LNCaP clone FGC (cell line): ENCODE data around the gene APPL2.

Source experiments
- DNase-seq: peaks from one replicate; pipeline ENCODE4 v3.0.0-alpha.2; 2011; ENCODE audit warnings: low read depth
- H3K4me3 ChIP-seq: 2 replicates; pipeline ENCODE4 v1.5.1; 2011; ENCODE audit warnings: mild to moderate bottlenecking, low read depth, low read length, control low read depth
- CTCF ChIP-seq: IDR thresholded peaks from 2 replicates; pipeline ENCODE4 v1.5.1; 2012; ENCODE audit warnings: mild to moderate bottlenecking; ENCODE audit not compliant: control insufficient read depth, insufficient read depth; ENCODE audit errors: extremely low read depth

The APPL2 gene

DNA sequence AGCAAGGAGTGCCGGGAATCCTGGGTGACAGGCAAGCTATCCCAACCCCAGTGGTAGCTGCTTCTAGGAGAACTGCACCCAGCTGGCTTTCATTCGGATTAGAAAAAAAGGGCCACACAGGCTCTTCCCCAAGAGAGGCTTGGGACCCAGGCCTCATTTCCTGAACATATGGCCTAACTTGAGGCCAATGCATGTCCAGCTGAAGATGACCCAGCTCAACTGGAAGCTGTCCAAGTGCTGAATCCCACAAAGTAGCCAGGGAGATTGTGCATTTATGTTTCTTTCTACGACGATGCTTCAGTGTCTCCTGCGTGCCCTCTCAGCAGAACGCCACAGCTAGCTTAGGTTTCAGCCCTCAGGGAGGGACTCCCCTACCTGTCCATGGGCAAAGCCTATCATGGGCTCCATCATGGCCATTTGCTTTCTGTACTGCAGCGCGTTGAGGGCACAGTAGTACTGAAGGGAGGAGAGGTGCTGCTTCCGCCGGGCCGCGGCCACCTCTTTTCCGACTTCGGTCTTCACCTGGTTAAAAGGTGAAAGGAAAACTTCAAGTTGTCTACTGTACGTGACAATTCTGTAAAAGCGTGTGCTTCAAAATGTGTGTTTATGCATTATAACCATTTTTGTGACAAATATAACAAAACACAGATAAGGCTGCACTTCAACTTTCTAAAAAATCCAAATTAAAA, 29.1 kb downstream of the APPL2 start:
- no peak for DNase-seq
- H3K4me3 ChIP-seq, result no peak overlapping the region
- no peak for TF ChIP-seq CTCF

- peak; percentile 18 for DNase-seq
- TF ChIP-seq CTCF, result no peak
- no peak overlapping the region for H3K4me3 ChIP-seq
These were observed 30.5 kb downstream of the APPL2 start for GRCh38 chr12:105205322-105206048.

DNA sequence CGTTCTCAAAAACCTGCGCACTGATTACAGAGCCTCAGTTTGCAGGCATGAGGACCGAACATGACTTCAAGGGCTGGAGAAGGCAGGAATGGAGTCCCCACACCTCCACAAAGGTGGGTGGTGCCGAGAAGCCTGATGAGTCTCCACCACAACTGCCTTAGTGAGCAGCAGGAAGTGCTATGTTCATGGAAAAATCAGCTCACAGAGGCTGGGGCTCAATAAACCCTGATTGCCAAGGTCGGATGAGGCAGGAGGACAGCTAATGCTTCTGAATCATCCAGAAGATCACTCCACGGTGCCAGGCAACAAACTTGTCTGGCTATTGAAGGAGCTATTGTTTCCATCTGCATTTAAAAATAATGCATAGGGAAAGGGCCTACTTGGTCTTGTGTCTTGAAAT, 31.1 kb downstream of the APPL2 start:
- no peak for TF ChIP-seq CTCF
- no peak overlapping the region for H3K4me3 ChIP-seq
- no peak for DNase-seq

DNA sequence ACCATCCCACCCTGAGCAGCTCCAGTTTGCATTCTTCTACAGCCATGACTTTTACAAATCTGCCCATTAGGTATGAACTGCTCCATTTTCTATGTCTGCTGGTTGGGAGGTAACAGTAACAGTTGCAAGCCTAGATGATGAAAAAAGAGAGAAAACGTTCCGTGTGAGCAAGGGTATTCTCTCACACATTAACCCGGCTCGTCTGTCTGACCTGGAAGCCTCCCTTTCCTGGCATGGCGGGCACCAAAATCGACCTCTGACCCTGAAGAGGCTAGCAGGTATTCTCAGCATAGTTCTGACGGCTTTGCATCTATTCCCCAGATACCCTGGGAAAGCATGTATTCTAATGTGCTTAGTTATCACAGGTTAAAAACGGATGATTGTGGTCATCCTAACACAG, 31.8 kb downstream of the APPL2 start:
- DNase-seq, result no peak
- H3K4me3 ChIP-seq, result no peak overlapping the region
- no peak for TF ChIP-seq CTCF

- DNase-seq, result no peak
- no peak for TF ChIP-seq CTCF
- H3K4me3 ChIP-seq, result no peak overlapping the region
These were observed 33.8 kb downstream of the APPL2 start for GRCh38 chr12:105202202-105202601.

DNA sequence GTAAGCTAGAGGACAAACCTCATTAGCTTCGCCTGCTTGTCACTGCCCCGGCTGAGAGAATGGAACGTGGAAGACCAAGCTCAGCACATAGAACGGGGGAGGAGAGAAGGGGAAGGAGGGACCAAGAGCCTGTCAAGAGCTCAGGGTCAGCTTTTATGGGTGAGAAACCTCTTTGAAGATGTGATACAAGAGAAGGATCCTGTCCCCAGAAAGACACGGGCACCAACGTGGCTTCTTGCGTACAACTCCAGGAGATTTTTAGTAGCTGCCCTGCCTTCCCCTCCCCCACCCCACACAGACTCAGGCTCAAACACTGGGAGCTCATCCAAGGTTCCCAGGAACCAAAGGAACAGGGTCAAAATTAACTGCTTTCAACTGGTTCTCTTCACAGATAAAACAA, 34.7 kb downstream of the APPL2 start:
- TF ChIP-seq CTCF, result no peak
- DNase-seq, result peak; percentile 32
- H3K4me3 ChIP-seq, result no peak overlapping the region

DNA sequence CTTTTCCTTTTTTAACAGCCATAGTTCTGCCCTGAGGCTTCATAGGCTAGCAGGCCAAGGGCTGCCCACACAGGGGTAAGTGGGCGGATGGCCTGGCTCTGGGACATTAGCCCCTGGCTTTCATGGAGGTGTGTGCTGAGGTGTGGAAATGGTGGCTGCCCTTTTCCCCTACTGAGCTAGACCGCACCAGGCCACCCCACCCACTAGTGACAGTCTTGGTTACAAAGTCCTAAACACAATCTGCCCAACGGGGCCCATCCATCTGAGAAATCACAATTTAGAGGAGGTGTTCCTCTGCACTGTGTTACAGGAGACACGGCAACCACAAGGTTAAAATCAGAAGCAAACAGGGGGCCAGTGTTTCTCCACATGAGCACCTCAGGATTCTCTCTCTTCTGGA, 35.6 kb downstream of the APPL2 start:
- H3K4me3 ChIP-seq, result no peak overlapping the region
- no peak for DNase-seq
- no peak for TF ChIP-seq CTCF
